ENCODE measurements around the gene ADA.
A peak's percentile ranks its signal among the peaks of the same experiment; 100 is the strongest.

Gene ADA

DNA sequence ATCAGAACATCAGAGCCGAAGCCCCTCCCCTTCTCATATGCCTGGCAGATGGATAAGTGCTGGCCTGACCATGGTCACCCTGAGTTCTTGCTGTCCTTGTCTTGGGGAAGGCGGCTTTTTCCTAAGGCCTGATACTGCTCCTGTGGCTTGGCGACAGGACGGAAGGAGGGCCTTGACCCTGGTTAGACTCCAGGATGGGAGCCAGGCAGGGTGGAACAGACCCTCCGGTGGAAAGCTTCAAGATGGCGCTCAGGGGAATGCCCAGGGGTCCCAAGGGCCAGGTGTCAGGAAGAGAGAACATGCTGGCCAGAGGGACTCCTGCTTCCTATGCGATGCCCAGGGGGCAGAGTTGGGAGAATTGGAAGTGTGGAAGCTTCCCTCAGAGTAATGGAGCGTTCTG lies 29.6 kb downstream of the ADA start:
- DNase-seq = no peak

DNA sequence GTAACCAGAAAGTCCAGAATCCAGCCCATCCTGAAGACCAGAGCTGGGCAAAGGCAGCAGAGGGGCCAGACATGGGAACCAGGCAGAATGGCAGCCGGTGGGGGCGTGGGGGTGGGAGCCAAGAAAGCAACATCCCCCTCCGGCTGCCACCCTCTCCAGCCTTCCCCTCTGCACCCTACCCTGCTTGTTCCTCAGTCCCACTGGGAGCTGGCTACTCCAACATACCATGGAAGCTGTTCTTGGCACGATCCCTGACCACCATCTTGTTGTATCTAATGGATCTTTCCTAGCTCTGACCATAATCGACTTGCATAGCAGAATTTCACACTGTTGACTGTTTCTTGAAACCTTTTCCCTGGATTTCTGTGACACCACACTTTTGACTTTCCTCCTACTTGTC lies 30.2 kb downstream of the ADA start:
- DNase-seq = no peak

DNA sequence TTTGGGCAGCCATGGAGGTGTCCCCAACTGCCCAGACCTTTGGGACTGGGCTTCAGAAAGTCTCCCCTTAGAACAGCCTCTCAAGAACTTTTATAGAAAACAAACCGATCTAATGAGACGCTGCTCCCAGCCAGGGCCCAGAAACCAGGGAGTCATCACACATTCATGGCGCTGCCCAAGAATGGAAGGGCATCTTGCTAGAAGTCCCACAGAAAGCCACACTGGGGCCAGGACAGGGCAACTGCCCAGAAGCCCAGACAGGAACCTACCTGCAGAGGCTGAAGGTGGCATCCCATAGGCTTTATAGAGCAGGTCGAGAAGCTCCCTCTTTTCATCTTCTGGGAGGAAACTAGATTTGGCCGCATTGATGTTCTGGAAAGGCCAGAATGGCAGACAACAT lies 31.5 kb downstream of the ADA start:
- no peak for DNase-seq

DNA sequence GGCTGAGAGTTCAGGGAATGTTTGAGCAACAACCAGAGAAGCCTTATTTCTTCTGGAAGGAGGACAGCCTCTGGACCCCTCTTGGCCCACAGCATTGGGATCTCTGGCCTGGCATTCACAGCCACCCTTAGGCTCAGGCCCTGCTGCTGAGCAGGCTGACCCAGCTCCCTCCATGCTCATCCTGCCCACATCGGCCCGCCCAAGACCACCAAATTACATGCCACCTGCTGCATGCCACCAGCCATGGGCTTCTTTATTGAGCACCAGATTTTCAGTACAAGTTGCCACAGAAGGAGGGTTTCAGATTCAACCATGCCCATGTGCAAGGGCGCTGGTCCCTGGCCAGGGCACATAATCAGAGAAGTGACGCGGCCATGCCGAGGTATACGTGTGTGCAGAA lies 32.2 kb downstream of the ADA start:
- DNase-seq = no peak

DNA sequence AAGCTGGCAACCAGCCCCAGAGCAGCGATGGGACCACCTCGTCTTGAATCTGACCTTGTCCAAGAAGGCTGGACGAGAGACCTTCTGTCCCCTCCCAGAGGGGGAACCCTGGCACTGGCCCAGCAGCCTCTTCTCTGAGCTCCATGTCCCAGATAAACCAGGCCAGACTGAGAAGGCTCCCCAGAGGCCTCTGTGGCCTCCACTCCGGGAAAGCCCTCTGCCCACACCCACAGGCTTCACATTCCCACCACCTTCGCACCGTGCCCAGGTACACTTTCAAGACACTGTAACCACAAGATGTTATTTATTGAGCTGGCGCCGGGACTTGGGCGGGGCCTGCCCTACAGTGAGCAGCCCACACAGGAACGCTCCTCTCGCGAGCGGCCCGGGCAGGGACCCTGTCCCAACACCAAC lies 33.2 kb downstream of the ADA start:
- DNase-seq = peak; percentile 38

DNA sequence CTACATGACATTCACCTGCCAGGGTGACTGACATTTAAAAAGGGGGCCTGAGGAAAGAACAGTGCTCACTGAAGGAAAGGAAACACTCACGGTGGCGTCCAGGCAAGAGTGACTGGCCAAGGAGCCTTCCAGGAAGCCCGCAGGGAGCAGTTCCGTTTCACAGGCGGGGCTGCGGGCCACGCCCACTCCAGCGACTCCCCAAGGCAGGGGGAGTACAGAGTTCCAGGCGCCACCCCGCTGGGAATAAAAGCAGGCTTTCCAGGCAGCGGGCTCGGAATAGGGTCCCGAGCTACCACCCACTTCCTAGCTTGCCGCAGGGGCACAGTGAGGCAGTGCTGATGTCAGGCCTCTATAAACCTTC lies 34.9 kb downstream of the ADA start:
- no peak for DNase-seq

DNA sequence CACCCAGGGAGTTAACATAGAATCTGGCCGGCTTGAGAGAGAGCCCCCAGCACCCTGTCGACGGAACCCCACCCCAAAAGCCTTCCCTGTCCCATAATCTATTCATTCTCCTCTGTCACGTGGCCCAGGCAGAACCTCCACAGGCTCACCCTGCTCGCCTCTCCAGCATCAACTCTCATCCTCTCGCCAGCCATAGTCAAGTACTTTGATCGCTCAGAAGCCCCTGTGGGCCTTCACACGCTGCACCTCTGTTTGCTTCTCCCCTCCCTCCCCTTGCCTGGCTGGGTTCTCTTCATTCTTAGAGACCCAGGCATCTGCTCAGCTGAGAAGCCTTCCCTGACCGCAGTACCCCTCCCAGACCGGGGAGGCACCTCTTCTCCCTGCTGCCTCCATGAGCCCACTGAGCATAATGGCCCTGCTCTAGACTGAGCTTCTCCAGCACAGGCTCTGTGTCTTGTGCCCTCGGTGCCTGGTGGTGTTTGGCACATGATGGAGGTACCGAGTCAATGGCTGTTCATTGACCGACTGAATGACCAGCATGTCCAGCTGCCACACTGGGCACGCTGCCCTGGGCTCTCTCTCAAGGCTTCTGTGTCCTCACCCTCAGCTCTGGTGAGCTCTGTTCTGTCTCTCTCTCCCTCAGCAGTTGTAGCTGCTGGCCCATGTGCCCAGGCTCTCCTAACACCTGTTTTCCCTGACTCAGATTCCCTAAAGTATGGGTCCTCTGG lies 35.5 kb downstream of the ADA start:
- no peak for DNase-seq

DNA sequence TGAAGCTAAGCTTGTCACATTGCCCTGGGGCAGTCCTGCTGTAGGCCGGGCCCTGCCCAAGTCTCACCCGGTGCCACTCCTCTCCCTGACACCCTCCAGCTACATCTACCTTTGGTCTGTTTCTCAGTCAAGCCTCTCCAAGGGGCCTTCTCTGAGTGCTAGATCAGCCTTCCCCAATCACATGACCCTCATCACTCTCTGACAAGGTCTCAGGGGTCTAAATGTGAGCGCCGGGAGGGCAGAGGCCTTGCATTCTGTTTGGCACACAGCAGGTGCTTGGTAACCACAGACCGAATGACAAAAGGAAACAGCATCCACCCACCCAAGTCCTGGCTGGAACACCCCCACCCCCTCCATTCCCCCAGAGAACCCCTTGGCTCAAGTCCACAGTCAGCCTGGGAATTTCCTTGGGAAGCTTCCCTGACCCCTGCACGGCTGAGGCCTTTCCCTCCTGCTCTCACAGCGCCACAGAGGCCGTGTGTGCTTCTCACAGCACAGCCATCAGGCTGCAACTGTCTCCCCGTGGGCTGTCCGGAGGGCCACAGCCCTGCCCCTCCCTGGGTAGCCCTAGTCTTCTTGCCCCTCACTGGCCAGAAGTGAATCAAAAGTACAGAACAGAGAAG lies 36.2 kb downstream of the ADA start:
- DNase-seq = no peak

DNA sequence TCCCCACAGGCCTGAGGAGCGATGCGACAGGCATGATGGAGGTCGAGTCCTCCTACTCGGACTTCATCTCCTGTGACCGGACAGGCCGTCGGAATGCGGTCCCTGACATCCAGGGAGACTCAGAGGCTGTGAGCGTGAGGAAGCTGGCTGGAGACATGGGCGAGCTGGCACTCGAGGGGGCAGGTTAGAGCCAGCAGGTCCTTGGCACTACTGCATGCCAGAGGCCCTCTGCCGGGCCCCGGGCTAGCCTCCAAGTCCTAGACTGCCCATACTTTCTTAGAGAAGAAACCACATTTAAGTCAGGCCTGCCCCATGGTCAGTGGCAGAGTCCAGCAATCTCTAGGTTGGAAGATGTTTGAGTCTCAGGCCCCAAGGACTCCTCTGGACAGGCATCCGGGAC lies 37.0 kb downstream of the ADA start:
- no peak for DNase-seq

DNA sequence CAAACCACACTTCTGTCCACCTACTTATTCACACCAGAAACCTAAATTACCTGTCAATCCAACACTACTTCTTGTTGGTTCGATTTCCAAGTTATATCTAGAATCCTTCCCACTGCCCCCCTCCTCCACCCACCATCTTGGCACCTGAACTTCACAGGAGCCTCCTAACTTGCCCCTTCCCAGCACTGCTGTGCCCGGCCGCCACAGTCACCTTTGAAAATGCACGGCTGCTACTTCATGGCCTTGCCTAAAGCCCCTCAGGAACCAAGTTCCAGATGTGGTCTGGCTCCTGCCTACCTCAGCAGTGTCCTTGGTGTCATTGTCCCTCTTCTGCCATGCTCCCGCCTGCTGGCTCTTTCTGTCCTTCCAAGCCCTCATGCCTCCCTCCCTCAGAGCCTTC lies 37.9 kb downstream of the ADA start:
- no peak for DNase-seq

DNA sequence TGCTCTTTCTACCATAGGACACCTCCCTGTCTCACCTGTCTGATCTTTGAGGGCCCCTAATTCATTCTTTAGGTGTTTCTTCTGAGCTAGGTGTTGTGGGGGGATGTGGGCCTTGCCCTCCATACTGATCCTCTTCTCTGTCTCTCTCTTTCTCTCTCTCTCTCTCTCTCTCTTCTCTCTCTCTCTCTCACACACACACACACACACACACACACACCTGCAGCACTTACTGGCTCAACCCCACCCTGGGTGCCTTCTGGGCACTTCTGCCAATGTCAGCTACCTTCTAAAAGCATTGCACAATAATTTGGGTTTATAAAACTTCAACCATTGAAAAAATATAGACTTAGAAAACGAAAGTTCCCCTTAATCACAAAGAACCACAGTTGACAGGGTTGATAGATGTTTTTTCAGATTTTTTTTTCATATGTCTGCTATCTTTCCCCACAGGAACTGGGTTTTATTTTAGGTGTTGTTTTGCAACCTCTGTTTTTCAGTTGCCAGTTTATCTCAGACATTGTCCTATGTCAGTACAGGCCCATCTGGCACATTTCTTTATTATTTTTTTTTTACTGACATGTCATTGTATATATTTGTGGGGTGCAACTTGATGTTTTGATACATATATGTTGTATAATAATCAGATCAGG lies 41.1 kb downstream of the ADA start:
- no peak for DNase-seq

DNA sequence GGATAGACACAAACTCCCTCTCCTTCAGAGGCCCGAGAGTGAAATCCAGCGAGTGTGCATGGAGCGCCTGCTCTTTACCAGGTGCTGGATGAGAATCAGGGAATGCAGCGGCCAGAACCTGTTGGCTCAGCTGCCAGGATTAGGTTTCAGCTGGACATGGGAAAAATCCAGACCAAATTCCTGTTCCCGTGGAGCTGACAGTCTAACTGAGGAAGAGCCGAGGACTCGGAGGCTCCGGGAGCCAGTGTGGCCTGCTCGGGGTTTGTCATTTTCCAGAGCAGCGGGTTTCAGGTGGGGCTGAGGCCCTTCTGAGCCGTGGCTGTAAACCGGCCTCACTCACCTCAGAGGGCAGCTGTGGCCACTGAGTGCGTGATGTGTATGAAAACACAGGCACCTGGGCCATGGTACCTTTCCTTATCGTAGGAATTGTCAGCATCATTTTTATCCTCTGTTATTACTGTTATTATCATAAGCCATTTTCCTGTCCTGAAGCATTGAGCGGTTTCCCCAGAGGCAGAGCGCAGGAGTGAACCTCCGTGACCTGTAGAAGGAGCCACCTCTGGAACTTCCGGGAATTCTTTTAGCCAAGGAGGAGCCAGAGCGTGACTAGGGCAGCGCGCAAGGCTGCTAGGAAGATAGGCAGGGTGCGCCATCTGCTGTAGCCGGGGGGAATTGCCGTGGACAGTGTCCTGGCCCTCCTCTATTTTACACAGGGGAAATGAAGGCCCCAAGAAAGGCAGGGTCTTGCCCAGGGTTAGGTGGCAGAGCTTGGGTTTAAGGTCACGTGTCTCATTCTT lies 41.8 kb downstream of the ADA start:
- DNase-seq = peak; percentile 89

DNA sequence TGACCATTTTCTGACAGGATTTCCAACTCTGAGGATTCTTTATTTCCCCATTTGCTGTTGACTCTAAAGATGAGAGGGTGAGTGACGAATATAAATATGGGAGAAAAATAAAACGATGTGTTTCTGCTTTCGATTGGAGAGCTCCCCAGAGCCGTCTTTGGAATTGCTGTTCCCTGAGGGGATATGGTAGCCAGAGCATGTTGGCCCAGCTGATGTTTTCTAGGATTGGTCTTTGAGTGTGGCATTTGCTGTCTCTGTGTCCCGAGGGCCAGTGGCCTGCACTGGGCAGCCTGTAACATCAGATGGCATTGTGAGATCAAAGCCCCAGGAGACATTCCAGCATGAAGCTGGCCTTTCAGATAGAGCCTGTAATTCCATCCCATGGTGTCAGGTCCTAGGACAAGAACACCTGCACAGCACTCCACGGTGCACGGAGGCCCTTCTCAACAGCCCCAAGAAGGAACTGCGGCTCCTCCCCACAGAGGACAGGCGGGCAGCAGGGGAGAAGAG lies 42.4 kb downstream of the ADA start:
- DNase-seq = no peak

DNA sequence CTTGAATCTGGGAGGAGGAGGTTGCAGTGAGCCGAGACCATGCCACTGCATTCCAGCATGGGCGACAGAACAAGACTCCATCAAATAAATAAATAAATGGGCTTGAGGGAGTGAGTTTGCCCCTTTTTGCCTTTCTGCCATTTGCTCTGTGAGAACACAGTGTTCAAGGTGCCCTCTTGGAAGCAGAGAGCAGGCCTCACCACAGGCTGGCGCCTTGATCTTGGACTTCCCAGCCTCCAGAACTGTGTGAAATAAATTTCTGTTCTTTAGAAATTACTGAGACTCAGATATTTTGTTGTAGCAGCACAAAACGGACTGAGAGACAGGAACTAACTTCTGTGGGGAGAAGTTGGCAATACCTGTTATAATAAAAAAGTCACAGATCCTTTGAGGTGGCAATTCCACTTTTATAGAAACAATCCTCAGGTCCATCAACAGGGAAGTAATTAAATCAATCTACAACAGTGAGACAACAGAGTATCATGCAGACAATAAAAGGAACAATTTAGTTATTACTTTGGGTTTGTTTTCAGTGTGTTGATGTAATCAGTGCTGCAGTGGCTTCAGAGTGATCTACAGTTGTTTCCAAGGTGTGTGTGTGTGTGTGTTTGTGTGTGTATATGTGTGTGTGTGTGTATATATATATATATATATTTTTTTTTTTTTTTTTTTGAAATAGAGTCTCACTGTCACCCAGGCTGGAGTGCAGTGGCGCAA lies 44.6 kb downstream of the ADA start:
- DNase-seq = no peak

DNA sequence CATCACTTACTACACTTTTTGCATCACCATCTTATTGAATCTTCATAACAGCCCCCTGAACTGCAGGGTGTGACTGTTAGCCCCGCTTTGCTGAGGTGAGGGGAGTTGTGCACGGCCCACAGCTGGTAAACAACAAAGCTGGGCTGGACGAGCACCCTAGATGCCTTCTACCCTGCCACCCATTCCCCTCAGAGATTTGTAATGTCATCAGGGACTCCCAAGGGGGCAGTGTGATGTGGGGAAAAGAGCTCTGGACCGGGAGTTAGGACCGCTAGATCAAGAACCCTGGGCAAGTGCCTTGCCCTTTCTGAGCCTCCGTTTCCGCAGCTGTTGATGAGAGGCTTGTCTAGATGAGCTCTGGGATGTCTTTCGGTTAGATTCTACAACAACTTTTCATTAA lies 48.2 kb downstream of the ADA start:
- DNase-seq = no peak

DNA sequence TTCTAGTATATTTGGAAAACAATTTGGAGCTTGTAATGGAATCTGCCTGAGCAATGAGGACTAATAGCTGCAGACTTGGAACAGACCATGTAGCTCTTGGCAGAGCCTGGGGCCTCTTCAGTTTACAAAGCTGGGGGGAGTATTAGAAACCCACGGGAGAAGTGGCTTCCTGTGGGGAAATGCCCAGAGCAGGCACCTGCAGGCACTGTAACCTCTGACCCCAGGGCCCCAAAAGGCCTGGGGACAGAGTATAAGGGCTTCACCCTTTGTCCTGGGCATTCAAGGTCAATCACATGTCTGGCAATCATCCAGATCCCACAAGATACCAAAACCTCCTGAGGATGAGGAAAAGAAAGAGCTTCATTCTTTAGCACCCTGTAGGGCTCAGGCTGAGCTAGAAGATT lies 49.7 kb downstream of the ADA start:
- DNase-seq = no peak

DNA sequence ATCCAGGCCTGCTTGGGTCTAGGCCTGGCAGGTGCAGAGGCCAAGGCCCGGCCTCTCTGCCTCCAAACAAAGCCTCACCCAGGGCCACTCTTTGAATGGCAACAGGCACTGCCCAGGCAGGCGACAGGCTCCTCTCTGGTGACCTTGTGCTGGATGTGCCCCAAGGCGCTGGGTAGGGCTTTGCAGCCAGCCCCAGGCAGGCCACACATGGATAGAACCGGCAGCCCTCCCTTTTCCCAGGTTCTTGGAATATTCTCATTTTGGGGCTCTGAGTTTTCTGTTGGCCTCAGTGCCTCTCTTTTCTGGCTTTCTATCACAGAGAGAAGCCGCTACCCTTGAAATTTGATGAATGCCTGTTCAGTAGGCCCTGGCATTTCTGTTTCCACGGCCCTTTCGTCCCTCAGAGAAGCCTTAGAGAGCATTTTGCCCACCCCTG lies 50.2 kb downstream of the ADA start:
- no peak for DNase-seq

DNA sequence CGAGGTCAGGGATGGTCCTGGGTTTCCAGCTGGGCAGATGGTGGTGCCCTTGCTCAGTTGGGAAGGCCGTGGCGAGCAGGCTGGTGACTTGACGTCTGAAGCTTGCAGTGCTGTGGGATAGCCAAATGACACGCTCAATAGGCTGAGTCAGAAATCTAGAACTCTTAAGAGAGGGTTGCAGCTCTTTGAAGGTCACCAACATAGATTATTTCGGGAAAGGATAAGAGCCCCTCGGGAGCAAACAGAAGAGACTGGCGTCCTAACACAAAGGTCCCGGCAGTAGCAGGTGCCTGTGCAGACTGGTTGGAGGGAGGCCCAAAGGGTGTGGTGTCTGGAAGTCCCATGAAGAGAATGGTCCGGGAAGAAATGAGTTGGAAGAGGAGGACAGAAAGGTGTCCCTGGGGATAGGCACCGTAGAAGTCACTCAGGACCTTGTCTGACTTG lies 50.7 kb downstream of the ADA start:
- DNase-seq = no peak

DNA sequence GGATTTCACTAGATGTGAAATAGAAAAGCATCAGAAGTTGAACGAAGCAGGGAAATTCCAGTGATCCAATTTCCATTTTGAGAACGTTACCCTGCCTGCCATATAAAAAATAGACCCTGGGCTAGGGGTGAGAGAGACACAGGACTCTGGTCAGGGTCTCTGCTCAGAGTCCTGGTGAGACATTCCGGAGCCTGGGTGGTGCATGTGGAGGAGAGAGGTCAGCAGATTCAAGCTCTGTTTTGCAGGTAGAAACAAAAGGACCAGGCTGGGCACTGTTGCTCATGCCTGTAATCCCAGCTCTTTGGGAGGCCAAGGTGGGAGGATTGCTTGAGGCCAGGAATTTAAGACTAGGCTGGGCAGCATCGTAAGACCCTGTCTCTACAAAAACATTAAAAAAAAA lies 51.2 kb downstream of the ADA start:
- no peak for DNase-seq

DNA sequence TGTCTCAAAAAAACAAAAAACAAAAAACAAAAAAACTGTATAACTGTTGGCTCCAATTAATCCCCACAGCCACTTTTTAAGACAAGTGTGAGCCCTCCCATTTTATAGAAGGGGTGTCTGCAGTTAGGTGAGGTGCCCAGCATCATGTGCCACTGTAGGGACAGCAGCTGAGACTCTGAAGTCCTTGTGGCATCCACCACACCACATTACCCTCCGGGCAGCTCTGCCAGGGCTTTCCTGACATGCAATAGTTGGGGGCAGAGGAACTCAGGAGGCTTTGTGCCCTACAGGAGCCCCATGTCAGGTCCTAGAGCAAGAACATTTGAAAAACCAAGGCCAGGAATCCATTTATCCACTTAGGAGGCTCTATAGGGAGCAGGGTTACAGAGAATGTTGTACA lies 51.8 kb downstream of the ADA start:
- no peak for DNase-seq

DNA sequence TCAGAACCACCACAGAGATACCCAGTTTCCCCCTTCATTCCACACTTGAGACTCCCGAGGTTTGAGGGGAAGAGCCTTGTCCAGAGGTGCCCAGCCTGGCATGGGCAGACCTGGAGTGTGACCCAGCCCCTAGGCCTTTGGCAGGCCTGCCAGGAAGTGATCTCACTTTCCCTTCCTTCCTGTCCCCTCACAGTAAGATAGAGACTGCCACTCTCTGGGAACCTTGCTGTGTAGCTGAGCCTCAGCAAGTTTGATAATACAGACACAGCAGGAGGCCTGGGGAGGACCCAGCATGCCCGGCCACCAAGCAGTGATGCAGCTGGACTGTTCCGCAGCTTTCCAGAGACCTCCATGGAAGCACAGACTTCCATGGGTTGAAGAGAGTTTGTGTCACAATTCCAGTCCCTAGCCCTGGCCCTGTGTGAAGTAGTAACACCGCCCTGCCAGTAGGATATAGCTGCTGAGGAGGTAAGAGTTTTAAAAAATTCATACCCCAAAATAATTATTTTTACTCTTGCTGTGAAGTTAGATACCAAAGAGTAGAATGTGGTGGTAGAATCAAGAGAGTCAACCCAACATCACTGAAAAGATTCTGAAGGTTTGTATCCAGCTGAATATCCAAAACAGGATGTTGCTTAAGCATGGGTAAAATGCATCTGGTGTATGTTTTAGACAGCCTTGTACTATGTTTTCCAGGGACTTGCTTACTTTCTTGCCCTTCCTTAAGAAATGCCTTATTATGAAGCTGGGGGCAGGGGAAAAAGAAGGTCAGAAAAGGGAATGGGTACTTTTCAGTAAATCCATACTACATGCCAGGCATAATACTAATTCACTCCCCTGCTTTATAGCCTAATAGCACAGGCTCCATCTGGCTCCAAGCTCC lies 52.8 kb downstream of the ADA start:
- DNase-seq = peak; percentile 15

DNA sequence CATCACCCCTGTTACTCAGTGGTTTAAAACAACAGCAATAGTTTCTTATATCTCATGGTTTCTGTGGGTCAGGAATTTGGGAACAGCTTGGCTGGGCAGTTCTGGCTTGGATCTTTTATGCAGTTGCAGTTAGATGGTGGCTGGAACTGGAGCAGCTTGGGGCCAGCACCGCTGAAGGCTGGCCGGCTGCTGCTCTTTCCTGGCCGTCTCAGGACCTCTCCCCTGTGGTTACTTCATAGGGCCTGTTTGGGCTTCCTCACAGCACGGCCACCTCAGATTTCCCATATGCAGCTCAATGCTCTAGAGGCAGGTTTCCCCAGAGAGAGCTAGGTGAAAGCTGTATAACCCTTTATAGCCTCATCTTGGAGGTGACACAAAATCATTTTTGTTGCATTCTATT lies 53.6 kb downstream of the ADA start:
- no peak for DNase-seq
